C4-2B (cell line): Measurements from ENCODE around the gene STIP1.

Experiments
- CTCF ChIP-seq: fragments of 450-650 bp; conservative IDR thresholded peaks from 2 replicates; pipeline ENCODE4 v1.5.1; 2017; ENCODE audit warnings: mild to moderate bottlenecking
- ZFX ChIP-seq: fragments of 450-650 bp; IDR thresholded peaks from 2 replicates; pipeline ENCODE4 v1.6.1; 2017

- TF ChIP-seq CTCF: no peak
- TF ChIP-seq ZFX: no peak
Observed at GRCh38 chr11:64150481-64151239, 35.3 kb upstream of the STIP1 start.
